Measurements from ENCODE around the gene ASB10.

The ASB10 gene

DNA sequence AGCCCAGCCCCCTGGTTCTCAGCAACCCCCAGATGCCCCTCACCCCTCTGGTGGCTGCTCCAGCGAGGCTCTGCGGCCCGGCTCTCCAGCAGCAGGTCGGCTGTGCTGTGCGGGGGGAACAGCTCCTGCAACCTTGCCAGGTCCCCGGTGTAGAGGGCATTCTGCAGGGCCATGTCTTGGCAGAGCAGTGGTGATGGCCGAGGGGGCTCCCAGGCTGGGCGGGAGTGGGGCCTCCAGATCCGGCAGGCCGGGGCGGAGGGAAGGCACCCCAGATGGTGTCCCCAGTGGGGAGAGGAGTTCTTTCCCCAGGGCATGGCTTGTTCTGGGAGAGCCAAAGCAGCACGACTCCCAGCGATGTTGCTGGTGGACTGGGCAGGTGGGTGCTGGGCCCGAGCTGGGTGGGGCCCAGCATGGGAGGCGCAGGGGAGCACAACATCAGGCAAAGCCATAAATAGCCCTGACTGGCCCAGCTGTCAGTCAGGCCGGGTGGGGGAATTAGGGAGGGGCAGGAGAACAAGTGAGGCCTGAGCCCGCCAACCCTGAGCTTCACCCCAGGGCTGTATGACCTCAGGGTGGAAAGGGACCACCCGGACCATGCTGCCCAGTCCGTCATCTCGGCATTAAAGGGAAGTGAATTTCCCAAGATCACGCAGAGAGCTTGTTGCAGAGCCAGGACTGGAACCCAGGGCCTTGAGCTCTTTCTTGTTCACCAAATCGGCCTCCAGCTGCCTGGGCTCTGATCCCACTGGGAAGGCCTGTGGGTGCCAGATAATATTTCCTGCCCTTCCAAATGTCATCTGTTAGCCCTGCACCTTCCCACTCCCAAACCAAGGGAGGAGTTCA, 580 bp upstream of the ASB10 start:
- no peak for DNase-seq (ENCODE audit: low read depth in 2 of 2)

DNA sequence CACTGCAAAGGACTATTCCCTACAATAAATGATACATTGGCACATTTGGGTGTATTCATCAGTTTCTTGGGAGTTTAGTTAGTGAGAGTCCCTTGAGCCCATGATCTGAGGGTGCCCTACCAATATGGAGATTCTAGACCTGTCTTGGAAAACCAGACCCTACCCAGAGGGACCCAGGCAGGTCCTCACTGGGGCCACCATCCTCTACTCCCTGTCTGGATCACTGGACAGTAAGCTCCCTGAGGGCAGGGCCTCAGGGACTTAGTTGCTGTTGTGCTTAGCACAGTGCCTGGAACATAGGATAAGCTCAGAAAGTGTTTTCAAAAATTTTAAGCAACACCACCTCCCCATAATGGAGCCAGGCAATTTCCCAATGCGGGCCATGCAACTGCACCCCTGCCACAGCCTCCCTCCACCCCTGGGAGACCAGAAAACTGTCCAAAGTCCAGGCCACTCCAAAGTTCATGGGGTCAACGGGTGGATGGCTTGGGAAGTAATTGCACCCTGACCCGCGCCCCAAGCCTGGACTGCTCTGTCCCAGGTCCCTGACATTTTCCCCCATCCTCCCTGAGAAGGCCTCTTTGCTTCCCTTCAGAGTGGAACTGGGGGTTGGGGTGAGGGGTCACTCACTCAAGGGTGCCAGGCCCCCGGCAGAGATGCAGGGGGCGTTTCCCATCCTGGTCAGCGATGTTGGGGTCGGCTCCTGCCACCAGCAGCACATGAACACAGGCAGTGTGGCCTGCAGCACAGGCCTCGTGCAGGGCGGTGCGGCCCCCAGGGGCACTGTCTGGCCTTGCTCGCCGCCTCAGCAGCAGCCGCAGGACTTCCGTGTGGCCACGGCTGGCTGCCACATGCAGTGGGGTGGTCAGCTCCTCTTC, 1.0 kb downstream of the ASB10 start:
- no peak for DNase-seq (ENCODE audit: low read depth in 2 of 2)

DNA sequence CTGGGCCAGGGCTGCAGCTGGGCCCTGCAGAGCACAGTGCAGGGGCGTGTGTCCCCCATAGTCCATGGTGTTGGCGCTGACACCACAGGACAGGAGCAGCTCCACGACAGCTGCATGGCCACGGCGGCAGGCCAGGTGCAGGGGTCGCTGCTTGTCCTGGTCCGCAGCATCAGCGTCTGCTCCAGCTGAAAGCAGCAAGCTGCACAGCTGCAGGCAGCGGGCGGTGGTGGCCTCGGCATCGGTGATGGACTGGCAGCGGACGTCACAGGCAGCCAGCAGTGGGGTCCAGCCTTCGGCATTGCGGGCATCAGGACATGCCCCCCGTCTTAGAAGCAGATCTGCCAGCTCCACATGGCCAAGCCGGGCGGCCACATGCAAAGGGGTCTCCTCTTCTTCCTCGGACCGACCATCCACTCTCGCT, 6.0 kb downstream of the ASB10 start:
- no peak for DNase-seq (ENCODE audit: low read depth in 2 of 2)

DNA sequence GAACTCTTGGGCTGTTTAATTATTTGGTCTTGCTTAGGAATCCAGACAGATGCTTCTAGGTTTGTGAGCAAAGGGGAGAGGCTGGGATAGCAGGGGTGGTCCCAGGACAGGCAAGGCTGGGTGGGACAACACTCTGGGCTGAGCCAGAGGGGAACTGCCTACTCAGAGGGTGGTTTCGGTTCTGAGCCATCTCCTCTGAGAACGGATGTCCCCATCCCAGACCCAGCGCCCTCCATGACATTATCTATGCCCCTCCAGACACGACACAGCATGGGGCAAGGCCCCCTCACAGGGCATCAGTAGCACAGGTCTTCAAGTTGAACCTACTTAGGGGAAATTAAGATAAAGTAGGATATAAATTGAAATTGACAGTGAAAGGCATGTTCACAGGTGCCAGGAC, 7.1 kb downstream of the ASB10 start:
- no peak for DNase-seq (ENCODE audit: low read depth in 2 of 2)

DNA sequence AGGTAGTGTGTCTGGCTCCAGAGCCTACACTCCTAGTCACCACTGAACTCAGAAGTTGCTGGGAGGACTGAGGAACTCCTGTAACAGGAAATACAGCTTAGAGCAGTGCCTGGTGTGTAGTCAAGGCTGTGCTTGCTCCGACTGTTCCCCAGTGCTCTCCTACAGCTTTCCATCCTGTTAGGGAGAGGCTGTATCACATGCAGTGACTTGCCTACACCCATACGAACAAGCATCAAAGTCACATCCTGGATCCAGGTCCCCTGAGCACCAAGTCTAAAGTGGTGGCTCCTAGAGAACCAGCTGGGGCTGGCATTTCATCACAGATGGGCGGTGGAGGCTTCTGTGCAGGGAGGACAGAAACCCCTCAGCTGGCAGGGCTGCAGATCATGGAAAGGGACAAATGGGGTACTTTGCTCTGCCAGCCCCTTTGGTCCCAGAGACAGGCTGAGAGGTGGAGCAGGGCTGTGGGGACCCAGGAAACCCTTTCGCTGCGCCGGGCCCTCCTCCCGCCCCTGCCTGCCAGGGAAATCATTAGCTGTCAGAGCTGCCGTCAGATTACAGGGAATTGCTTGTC, 7.7 kb downstream of the ASB10 start:
- DNase-seq (ENCODE audit: low read depth in 2 of 2) = no peak

DNA sequence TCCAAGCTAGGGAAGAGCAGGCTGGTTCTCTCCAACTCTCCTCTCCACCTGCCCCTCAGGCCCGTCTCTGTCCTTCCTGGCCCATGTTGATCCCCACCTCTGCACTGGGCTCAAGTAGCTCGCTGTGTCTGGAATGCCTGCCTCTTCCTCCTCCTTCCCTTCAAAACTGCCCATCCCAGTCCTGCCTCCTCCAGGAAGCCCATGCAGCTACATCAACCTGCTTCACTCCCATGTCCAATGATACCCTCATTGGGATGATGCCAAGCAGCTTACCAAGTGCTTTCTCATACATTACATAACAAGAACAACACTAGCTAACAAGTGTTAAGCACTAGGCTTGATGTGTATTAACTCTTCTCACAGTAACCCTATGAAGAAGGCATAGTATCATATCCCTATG, 8.2 kb downstream of the ASB10 start:
- DNase-seq (ENCODE audit: low read depth in 2 of 2) = no peak

DNA sequence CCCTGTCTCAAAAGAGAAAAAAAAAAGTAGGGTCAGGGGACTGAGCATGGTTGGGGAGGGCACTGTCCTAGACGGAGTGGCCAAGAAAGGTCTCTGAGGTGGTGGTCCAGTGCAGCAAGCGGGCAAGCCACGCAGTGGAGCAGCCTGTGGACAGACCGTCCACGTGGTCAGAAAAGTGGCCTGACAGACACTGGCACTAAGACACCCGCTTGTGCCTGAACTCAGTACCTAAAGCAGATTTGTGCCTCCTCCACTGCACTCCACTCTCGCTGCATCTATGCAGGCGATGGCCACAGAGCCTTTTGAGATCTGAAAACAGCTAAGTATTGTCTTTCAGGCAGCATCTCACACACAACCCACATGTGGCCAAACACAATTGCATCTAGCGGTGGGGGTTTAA, 8.8 kb downstream of the ASB10 start:
- DNase-seq (ENCODE audit: low read depth in 2 of 2) = no peak

DNA sequence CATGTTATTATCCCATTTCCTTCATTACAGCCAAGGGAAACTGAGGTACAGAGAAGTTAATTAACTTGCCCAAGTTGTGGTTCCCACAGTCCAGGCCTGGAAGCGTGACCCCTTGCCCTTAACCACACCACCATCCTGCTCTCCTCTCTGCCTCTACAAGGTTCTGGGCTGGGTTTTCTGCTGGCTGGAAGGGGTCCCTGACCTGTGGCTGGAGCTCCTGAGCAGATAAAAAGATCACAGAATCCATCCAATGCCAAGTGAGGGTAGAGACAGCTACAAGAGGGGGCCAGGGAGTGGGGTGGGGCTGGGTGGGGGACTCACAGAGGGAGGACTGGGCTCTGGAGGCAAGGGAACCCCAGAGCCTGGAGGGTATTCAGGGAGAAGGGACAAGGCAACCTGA, 9.7 kb downstream of the ASB10 start:
- no peak for DNase-seq (ENCODE audit: low read depth in 2 of 2)

DNA sequence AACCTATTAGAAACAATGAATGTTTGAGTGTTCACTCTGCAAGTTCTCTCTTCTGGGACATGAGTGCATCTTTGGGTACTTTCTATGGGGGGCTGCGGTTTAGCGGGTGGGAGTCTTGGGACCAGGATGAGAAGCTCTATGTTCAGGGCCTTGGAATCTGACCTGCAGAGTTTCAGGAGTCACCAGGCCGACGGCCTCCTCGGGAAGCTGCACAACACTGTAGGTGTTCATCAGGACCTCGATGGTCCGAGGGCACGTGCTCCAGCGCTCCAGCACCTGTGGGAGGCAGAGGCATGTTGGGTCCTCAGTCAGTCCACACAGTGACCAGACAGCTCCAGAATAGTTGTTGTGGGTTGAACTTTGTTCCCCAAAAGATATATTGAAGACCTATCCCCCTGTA, 10.6 kb downstream of the ASB10 start:
- DNase-seq (ENCODE audit: low read depth in 2 of 2) = no peak

DNA sequence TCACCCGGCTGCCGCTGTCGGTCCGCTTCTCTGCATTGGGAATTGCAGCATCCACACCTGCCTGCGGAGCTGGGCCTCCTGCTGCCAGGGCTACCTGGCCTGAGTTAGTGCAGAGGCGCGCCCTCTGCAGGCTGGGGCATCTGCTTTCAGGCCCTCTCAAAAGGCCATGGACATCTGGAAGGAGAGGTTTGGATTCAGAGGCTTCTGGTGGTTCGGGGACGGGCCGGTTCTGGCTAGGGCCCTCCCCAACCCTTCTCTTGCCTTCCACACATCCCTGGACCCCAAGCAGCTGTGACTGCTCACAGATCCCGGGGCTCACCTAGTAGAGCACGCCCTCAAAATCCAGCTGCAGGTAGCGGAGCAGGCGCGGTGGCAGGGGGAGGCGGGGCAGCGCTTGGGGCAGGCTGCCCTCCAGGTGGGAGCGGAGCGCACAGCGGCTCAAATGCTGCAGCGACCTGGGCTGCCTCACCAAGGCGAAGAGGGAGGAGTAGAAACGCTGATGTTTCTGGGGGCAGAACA, 11.2 kb downstream of the ASB10 start:
- no peak for DNase-seq (ENCODE audit: low read depth in 2 of 2)

DNA sequence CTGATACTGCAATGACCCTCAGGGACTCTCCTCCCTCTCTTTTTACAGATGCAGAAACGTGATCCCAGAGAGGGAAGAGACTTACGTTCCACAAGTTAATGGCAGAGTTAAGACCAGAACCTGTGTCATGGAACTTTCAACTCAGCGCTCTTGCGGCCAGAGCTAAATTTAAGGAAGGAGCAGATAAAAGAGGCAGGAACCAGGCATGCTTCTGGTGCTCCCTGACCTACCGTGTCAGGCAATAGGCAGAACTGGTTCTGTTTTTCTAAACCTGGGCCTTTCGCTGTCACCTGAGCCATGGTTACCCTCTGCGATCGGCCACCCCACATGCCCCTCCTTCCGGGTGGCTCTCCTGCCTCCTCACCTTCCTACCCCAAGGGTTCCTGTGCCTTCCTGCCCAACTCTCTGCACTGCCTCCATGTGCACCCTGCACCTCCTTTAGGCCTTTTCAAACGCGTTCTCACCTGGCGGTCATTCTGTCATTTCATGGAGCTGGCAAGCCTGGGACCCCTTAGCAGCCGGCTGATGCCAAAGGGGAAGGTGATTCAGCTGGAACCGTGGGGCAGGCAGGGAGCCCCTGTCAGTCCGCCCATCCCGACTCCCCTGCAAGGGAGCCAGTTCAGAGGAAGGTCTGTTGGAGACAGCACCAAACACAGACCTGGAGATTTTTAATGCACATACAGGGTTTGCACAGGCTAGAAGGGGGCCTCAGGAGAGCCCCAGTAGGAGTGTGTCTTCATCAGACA, 11.8 kb downstream of the ASB10 start:
- DNase-seq (ENCODE audit: low read depth in 2 of 2) = no peak

DNA sequence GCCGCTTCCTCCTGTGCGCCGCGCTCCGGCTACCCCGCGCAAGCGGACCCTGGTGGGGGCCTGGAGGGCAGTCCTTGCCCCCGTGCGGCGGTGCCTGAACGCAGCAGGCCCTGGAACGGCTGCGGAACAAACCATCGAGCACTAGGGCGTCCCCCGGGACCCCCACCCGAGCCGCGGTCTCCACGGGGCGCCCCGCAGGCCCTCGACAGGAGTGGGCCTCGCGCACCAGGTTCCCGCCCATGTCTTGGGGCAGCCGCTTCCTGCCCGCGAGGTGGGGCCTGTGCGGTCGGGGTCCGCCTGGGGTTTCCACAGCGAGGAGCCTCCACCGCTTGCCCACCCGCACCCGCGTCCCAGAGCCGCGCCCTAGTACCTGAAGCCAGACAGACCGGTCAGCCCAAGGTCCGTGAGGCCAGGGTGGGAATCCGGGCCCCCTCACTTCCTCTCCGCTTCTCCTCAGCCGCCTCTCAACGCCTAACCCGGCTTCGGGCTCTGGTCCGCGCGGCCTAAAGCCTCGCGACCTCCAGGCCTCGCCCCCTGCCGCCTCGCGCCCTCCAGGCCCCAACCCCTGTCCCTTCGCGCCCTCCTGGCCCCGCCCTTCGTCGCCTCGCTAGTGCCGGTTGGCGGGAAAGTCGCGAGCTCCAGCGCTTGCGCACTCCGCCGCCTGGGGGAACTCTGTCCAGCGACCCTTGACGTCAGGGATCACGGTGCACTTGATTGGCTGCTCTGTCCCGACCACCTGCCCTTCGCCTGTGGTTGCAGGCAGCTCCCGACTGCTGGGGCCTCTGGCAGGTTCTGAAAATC, 12.6 kb downstream of the ASB10 start:
- no peak for DNase-seq (ENCODE audit: low read depth in 2 of 2)

DNA sequence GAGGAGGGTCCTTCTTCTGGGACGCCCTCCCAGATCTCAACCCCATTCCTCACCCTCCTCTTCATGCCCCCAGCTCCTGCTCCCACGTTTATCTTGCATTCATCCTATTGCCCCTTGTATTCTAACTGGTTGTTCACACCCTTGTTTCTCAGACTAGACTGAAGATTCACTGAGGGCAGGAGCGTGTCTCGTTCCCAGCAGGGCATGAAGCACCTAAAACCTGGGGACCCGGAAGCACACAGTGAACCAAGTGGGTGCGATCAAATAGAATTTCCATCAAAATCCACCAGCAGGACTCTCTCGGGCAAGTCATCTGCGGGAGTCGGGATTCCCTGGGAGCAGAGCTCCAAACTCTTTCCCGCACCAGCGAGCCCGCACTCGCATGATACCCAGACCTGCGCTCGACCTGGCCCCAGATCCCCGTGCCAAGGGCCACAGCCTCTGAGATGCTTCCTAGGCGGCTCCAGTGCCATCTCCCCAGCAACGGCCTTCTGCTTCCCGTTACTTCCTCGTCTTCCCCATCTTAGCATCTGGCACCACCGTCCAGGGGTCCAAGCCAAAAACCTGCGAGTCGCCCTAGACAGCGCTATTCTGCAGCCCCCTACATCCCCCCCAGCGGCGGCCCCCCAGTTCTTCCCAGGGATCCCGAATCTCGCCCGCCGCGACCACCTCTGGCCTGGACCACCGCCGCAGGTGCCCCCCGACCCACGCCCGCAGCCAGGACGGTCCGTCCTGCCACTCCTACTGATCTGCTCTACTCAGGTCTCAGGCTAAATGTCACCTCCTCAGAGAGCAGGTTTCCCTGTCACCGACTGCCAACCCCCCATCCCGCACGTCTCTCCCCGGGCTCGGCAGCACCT, 13.4 kb downstream of the ASB10 start:
- no peak for DNase-seq (ENCODE audit: low read depth in 2 of 2)

DNA sequence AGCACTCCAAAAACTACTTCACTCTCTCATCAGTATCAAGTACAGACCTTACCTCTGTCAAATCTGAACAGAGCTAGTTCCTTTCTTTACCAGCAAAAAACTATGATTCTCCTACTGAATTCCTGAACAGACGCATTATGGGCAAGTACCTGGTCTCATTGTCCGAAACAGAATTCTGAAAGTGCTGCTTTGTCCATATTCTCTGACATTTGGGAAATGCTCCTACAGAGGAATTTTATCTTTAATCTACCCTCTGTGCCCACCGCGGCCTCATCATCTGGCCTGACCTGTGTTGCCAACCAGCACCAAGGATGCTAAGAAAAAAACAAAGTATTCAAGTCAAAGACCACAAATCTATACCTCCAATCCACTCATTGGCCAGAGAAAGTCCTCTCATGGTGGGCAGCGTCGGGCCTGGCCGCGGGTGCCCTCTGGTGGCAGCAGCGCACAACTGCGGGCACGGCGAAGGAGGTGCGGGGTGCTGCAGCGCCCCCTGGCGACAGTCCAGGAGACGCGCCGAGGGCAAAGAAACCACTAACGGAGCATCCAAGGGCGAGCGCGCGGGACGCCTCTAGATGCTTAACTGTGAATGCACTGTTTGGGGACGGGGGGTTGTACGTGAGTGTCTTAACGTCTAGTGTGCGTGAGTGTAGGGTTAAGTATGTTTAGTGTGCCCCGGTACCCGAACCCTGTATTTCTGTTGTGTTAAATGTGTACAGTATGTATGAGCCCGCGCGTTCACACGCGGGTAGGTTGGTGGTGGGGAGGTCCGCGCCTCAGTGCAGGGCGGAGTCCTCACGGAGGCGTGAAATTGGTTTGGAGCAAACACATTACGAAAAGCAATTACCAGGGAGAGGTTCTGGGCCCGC, 14.5 kb downstream of the ASB10 start:
- peak; percentile 56 to 57 for DNase-seq (ENCODE audit: low read depth in 2 of 2)

DNA sequence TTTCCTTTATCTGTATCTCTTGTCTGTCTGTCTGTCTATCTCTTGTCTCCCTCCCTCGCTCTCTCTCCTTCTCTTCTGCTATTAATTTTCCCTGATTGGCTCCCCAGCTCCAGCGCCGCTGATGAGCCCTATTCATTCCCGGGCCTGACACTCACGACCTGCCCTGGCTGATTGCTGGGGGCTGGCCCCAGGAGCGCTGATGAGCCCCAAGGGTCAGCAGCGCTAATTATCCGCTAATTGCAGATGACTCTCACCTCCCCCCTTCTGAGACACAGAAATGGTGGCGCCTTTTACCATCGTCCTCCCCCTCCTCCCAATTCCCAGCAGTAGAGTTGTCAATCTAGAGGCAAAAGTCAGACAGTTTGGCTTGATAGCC, 18.3 kb downstream of the ASB10 start:
- no peak for DNase-seq (ENCODE audit: low read depth in 2 of 2)

DNA sequence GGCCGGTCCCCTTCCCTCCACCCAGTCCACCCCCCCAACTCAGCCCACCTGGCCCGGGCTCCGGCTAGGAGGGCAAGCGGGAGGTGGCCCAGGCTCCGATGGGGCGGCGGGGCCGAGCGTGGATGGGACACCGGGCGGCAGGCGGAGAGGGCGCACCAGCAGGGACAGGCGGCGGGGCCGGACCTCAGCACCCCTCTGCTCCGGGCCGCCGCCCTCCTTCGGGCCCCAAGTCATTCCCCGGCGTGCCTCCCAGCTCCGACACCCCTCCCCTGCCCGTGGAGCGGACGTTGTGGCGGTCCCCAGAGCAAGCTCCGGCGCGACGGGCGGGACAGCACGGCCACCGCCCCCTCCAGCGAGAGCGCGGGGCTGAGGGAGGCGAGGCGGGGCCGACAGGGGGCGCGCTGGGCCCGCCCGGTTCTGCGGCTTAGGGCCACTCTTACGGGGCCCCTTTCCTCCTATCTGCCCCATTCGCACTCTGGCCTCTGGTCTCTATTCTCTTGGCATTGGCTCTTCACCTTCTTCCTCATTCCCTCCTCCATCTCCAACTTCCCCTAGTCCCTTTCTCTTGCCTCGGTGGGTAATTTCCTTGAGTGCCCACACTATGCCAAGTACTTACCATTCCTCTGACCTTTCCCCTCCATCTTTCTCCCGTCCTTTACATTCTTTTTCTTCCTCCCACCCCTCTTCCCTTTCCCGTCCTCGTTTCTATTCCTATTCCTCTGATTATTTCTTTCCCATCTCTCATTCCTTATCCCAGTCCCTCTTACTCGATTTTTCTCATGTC, 18.9 kb downstream of the ASB10 start:
- DNase-seq (ENCODE audit: low read depth in 2 of 2) = peak in 1 of 2 donors; percentile 19

DNA sequence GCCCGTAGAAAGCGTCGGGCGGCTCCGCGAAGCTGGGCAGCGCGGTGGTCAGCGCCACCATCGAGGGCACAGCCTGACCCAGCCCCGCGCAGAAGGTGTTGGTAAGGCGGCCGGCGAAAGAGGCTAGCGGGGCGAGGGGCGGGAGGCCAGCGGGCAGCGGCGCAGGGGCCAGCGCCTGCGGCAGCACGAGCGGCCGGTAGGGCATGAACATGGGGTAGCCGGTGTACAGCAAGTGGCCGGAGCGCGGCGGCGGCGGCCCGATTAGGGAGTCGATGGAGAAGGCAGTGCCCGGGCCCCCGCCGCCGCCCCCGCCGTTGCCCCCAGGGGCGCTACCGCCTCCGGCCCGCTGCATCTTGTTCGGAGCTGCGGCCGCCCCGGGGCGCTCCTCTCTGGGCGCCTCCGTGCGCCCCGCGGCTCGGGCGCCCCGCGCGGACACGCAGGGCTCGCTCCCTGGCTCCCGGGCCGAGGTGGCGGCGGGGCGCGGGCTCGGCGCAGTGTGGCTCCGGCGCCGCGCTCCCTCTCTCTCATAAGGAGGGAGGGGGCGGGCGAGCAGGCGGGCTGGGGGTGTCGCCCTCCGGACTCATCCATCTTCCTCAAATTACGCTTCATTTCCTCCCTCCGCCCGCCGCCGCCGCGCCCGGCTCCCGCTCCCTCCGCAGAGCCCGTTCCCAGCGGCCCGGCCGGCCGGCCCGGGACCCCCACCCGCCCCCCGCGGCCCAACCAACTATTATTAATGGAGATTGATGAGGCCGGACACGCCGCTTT, 19.7 kb downstream of the ASB10 start, which contains the start of gene GBX1:
Gene GBX1 (minus strand): TSS at position 498 of the 765 bp plus-strand sequence. CDS start 146 bp downstream, at position 352.
- no peak for DNase-seq (ENCODE audit: low read depth in 2 of 2)

Measured in activated CD8-positive, alpha-beta memory T cell treated with anti-CD3 and anti-CD28 coated beads for 4 hours (primary cell).